GM13977 (cell line): ENCODE results near the gene IGFL1.
"Not testable (repeated sequence)": the region's sequence is repeated elsewhere in the genome, so short reads cannot be mapped to it uniquely, and the experiment has no call there.

Experiments used
- DNase-seq: peaks from one replicate; pipeline ENCODE4 v3.0.0; 2012; ENCODE audit warnings: low spot score
- in situ Hi-C: fragments of 300-500 bp; cut with MboI; formaldehyde crosslinking; loops from one replicate; pipeline ENCODE4 v1.12.0; 2022; ENCODE audit warnings: low sequenced_read_pairs, low pct_unique_long_range_greater_than_20kb, mixed read lengths, inconsistent platforms; ENCODE audit not compliant: unreplicated experiment
- TF ChIP-seq, protein P1 (sequence below): IDR thresholded peaks from 2 replicates; pipeline ENCODE4 v1.5.1; 2012; ENCODE audit warnings: mild to moderate bottlenecking, control low read depth; ENCODE audit not compliant: insufficient read depth; ENCODE audit errors: extremely low read depth, missing control alignments

IGFL1 gene

DNA sequence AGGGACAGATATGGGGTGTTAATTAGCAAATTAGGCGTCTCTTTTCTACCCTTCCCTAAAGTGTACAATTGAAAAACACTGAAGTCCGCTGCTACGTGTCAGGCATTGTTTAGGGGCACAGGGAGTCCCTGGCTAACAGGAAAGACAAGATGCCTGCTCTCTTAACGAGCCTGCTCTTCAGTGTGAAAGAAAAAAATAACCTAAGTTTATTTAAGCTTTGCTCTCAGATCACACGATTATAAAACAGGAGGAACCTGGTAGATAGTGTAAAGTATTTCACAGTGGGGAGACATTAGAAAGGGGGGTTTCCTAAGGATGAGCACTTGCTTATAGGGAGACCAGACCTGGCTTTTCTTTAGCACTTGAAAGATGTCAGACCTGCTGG lies 42.8 kb upstream of the IGFL1 start:
- TF ChIP-seq, protein P1, sequence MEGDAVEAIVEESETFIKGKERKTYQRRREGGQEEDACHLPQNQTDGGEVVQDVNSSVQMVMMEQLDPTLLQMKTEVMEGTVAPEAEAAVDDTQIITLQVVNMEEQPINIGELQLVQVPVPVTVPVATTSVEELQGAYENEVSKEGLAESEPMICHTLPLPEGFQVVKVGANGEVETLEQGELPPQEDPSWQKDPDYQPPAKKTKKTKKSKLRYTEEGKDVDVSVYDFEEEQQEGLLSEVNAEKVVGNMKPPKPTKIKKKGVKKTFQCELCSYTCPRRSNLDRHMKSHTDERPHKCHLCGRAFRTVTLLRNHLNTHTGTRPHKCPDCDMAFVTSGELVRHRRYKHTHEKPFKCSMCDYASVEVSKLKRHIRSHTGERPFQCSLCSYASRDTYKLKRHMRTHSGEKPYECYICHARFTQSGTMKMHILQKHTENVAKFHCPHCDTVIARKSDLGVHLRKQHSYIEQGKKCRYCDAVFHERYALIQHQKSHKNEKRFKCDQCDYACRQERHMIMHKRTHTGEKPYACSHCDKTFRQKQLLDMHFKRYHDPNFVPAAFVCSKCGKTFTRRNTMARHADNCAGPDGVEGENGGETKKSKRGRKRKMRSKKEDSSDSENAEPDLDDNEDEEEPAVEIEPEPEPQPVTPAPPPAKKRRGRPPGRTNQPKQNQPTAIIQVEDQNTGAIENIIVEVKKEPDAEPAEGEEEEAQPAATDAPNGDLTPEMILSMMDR: no peak
- in situ Hi-C loops: loop anchor here (25.0 kb wide), 1 partner anchor 99 kb away; no protein-coding TSS in a partner anchor
- DNase-seq: no peak

DNA sequence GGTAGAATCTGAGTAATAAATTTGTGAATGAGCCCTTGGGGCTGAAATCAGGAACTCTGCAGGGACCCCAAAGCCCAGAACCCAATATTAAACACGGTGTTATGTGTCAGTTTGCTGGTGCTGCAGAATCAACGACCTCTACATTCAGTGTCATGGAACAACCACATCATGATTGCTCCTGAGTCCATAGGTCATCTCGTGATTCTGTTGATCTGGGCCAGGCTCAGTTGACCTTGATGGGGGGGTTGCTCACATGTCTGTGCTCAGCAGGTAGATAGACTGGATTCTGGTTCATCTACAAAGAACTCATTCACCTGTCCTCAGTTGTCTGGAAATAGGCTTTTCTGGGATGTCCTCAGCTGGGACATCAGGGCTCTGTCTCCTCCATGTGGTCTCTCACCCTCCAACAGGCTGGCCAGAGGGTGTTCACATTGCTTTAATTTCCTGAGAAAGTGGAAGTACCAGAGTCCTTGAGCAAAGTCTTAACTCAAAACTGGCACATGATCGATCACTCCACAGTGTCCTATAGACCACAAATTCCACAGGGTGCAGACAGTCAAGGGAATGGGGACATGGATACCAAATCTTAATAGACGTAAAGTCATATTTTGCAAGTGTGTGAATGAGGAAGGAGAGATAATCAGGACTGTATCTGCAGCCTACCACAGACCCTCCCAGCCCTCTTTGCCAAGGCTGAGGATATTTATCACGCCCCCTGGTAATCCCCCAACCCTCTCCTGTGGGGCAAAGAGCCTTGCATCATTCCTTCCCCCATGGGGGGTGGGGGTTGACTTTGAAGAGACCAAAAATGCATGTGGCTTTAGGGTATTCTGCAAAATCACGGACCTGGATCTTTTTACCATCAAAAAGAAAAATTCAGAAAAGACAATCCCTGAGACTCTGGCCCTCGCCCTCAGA lies 39.3 kb upstream of the IGFL1 start:
- in situ Hi-C loops: loop anchor here (25.0 kb wide), 1 partner anchor 103 kb away; no protein-coding TSS in a partner anchor

DNA sequence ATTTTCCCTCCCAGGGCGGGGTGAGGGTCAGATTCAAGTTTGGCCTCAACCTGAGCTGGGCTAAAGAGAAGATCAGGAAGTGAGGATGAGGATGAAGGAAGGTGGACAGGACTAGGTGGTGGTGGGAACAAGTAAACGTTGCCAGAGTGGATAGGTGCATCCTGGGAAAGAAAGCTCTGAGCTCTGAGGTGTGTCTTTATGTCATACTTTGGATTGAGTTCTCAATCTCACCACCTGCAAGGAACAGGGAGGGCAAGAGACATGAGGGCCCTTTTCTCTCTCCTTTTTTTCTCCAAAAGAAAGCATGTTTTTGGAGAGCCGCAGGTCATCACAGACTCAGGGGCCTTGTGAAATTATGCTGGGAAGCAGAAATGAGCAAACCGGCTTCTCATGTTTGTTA lies 38.2 kb upstream of the IGFL1 start:
- DNase-seq: no peak
- in situ Hi-C loops: loop anchor here (25.0 kb wide), 1 partner anchor 104 kb away; no protein-coding TSS in a partner anchor
- TF ChIP-seq, protein P1: no peak

More for the DNA sequence above, 39.3 kb upstream of the IGFL1 start:
- DNase-seq: no peak
- TF ChIP-seq, protein P1: no peak

DNA sequence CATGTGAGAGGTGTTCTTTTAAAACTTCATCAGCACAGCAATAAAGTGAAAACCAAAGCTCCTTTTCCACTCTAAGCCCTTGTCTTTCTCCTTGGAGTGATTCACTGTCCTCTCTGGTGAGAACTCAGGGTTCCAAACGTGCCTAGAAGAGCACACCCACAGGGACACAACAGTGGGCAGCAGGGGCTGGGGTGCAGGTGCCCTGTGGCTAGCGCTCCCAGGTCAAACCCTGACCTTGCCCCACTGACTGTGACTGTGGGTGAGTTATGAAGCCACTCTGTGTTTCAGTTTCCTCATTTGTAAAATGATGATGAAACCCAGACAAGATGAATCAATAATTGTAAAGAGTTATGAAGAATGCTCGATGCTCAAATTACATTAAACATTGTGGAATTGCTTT lies 37.6 kb upstream of the IGFL1 start:
- in situ Hi-C loops: loop anchor here (25.0 kb wide), 1 partner anchor 105 kb away; no protein-coding TSS in a partner anchor
- no peak for DNase-seq
- TF ChIP-seq, protein P1: no peak

DNA sequence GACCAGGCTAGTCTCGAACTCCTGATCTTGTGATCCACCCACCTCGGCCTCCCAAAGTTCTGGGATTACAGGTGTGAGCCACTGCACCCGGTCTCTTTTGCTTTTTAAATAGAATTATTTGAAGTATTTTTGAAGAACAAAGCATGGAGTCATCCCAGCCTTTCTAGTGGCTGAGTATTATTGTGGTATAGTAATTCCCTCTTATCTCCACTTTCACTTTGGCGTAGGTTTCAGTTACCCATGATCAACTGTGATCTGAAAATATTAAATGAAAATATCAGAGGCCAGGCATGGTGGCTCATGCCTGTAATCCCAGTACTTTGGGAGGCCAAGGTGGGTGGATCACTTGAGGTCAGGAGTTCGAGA lies 36.9 kb upstream of the IGFL1 start:
- in situ Hi-C loops: loop anchor here (25.0 kb wide), 1 partner anchor 105 kb away; no protein-coding TSS in a partner anchor
- DNase-seq: not testable (repeated sequence)

DNA sequence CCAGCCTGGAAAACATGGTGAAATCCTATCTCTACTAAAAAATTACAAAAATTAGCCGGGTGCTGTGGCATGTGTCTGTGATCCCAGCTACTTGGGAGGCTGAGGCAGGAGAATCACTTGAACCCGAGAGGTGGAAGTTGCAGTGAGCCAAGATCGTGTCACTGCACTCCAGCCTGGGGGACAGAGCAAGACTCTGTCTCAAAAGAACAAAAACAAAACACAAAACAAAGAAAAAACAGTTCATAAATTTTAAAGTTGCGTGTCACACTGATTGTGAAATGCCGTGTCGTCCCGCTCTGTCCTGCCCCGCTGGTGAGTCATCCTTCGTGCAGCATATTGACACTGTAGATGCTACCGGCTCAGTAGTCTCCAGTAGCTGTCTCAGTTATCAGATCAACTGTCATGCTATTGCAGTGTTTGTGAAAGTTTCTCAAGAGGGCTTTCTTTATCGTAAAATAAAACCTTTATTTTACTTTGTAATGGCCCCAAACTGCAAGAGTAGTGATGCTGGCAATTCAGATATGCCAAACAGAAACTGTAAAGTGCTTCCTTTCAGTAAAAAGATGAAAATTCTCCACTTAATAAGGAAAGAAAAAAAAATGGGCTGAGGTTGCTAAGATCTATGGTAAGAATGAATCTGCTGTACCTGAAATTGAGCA lies 36.4 kb upstream of the IGFL1 start:
- in situ Hi-C loops: loop anchor here (25.0 kb wide), 1 partner anchor 106 kb away; no protein-coding TSS in a partner anchor
- DNase-seq: no peak
- TF ChIP-seq, protein P1: no peak

DNA sequence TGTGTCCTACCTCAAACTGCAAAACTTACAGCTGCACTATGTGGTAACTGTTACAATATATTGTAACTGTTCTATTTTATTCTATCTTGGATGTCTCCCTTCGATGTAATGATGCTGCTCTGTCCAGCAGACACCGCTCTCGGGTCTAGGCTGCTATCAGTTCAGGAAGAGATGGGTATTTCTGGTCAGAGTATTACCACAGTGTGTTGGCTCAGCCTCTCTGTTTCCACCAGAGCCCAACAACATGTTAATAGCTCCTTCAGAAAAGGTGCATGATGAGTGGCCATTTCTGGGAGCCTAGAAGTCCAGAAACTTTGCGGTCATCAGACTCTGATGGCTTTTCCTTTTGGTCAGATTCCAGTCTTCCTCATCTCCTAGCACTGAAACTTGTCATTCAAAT lies 35.9 kb upstream of the IGFL1 start:
- TF ChIP-seq, protein P1: no peak
- DNase-seq: no peak
- in situ Hi-C loops: loop anchor here (25.0 kb wide), 1 partner anchor 106 kb away; no protein-coding TSS in a partner anchor
